Naive B cell (primary cell): ENCODE results near the gene PRUNE1. TPM values are rescaled to one million over a fixed set of nuclear protein-coding genes. Genes with fewer than 3 reads are reported as not detected.
A peak's percentile ranks its signal among the peaks of the same experiment; 100 is the strongest.

Experiments used
- ATAC-seq, 2 donors: fragments of 150-1000 bp; cut with Tn5 transposase; 2 replicates each; pipeline ENCODE4 v1.10.0; 2021; ENCODE audit warnings: low read depth in 2 of 2, mild to moderate bottlenecking in 2 of 2, moderate library complexity in 2 of 2
- DNase-seq: peaks from one replicate; pipeline ENCODE4 v3.0.0; 2022
- H3K27ac Mint-ChIP-seq, 6 donors: one replicate each; pipeline ENCODE4 v1.8.0; 2020 to 2022; ENCODE audit warnings: mild to moderate bottlenecking in 6 of 6, mixed read lengths in 6 of 6, moderate library complexity in 5 of 6, inconsistent platforms in 2 of 6
- H3K27me3 Mint-ChIP-seq, 3 donors: one replicate each; pipeline ENCODE4 v1.8.0; 2021 to 2022; ENCODE audit warnings: mixed read lengths in 3 of 3, mild to moderate bottlenecking in 1 of 3
- H3K36me3 Mint-ChIP-seq, 2 donors: one replicate each; pipeline ENCODE4 v1.8.0; 2020 to 2022; ENCODE audit warnings: mixed read lengths in 2 of 2, inconsistent platforms in 1 of 2, mild to moderate bottlenecking in 1 of 2
- H3K4me1 Mint-ChIP-seq, 3 donors: one replicate each; pipeline ENCODE4 v1.8.0; 2020 to 2022; ENCODE audit warnings: mixed read lengths in 3 of 3, inconsistent platforms in 1 of 3, mild to moderate bottlenecking in 1 of 3, moderate library complexity in 1 of 3
- H3K4me3 Mint-ChIP-seq, 8 donors: one replicate each; pipeline ENCODE4 v1.8.0; 2020 to 2022; ENCODE audit warnings: mild to moderate bottlenecking in 8 of 8, mixed read lengths in 8 of 8, moderate library complexity in 8 of 8, inconsistent platforms in 2 of 8
- H3K9me3 Mint-ChIP-seq, 7 donors: one replicate each; pipeline ENCODE4 v1.8.0; 2020 to 2022; ENCODE audit warnings: mixed read lengths in 7 of 7, mild to moderate bottlenecking in 5 of 7, inconsistent platforms in 2 of 7, moderate library complexity in 1 of 7
- polyA plus RNA-seq, 6 donors: library from polyadenylated mRNA; unstranded; fragments of 300-500 nt; fragmentation: Illumina TruSeq; gene quantifications; one replicate each; pipeline ENCODE4 v1.2.3, GENCODE V29; 2021; ENCODE audit warnings: low read depth in 6 of 6

Gene PRUNE1
- polyA plus RNA-seq, 6 donors from 2014 or later: 40.2 to 89.9 (median 48.7) TPM

GRCh38 chr1:151050051-151050688 is 41.9 kb downstream of the PRUNE1 start:
- Mint-ChIP-seq H3K27ac (peak overlapping the region in 5 of 6 donors; percentile 9 to 99 (median 60)), H3K36me3 (peaks cover 6 to 23% of the 10 kb centered on the region in 2 donors), H3K4me1 (peaks cover 37 to 69% (median 45%) of the 10 kb centered on the region in 3 donors), H3K9me3 (no peaks in the 10 kb centered on the region), H3K4me3 (peak overlapping the region in 3 of 8 donors; percentile 4 to 96 (median 6)), H3K27me3 (no peaks in the 10 kb centered on the region)
- DNase-seq (no peak), ATAC-seq (no peak)

- ATAC-seq (no peak), DNase-seq (no peak)
- Mint-ChIP-seq H3K9me3 (no peaks in the 10 kb centered on the region), H3K27me3 (no peaks in the 10 kb centered on the region), H3K27ac (peak overlapping the region in 4 of 6 donors; percentile 23 to 99 (median 87)), H3K4me3 (peak overlapping the region in 2 of 8 donors; percentile 6 to 15), H3K36me3 (peaks cover 7 to 25% of the 10 kb centered on the region in 2 donors), H3K4me1 (peaks cover 49 to 78% (median 52%) of the 10 kb centered on the region in 3 donors)
Measured at GRCh38 chr1:151051356-151052009, 43.2 kb downstream of the PRUNE1 start.

GRCh38 chr1:151054971-151055547 is 46.8 kb downstream of the PRUNE1 start:
- peaks cover 59 to 73% (median 60%) of the 10 kb centered on the region in 3 donors for H3K4me1 Mint-ChIP-seq
- peaks cover 7 to 53% of the 10 kb centered on the region in 2 donors for H3K36me3 Mint-ChIP-seq
- ATAC-seq: no peak
- no peaks in the 10 kb centered on the region for H3K9me3 Mint-ChIP-seq
- peak overlapping the region; percentile 87 to 100 (median 98) for H3K4me3 Mint-ChIP-seq
- peak overlapping the region; percentile 82 to 99 (median 94) for H3K27ac Mint-ChIP-seq
- no peaks in the 10 kb centered on the region for H3K27me3 Mint-ChIP-seq
- no peak for DNase-seq

- Mint-ChIP-seq H3K27ac (peak overlapping the region; percentile 57 to 99 (median 91)), H3K27me3 (no peaks in the 10 kb centered on the region), H3K4me1 (peaks cover 60 to 76% (median 64%) of the 10 kb centered on the region in 3 donors), H3K9me3 (no peaks in the 10 kb centered on the region), H3K4me3 (peak overlapping the region; percentile 87 to 100 (median 98)), H3K36me3 (peaks cover 7 to 53% of the 10 kb centered on the region in 2 donors)
- ATAC-seq (no peak), DNase-seq (no peak)
Measured at GRCh38 chr1:151055581-151055980, 47.3 kb downstream of the PRUNE1 start.

GRCh38 chr1:151056149-151056548 is 47.9 kb downstream of the PRUNE1 start:
- H3K9me3 Mint-ChIP-seq: no peaks in the 10 kb centered on the region
- H3K27ac Mint-ChIP-seq: peak overlapping the region; percentile 57 to 99 (median 91)
- peaks cover 61 to 80% (median 70%) of the 10 kb centered on the region in 3 donors for H3K4me1 Mint-ChIP-seq
- peak; percentile 46 for DNase-seq
- H3K4me3 Mint-ChIP-seq: peak overlapping the region; percentile 87 to 100 (median 98)
- peak; percentile 18 to 23 for ATAC-seq
- no peaks in the 10 kb centered on the region for H3K27me3 Mint-ChIP-seq
- H3K36me3 Mint-ChIP-seq: peaks cover 7 to 53% of the 10 kb centered on the region in 2 donors

DNA sequence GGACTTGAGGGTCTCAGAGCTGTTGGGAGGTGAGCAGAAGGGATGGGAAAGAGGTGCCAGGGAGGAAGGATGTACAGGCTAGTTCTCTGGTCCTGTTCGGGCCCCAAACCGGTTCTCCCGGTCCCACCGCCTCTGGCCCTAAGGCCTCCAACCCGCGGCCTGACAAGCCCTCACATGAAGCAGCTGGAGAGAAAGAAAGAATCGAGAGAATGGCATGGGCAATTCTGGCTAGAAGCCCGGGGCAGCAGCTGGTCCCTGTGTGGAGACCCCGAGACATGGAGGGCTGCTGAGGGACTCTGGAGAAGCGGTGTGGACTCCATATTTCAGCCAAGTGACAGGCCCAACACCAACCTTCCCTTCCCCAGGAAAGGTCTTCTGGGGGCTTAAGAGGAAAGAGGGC is 50.4 kb downstream of the PRUNE1 start:
- ATAC-seq: no peak
- peaks cover 7 to 43% of the 10 kb centered on the region in 2 donors for H3K36me3 Mint-ChIP-seq
- no peaks in the 10 kb centered on the region for H3K9me3 Mint-ChIP-seq
- peaks cover 57 to 64% (median 60%) of the 10 kb centered on the region in 3 donors for H3K4me1 Mint-ChIP-seq
- no peak for DNase-seq
- peak overlapping the region; percentile 95 to 99 (median 98) for H3K27ac Mint-ChIP-seq
- H3K4me3 Mint-ChIP-seq: peak overlapping the region; percentile 87 to 100 (median 98)
- no peaks in the 10 kb centered on the region for H3K27me3 Mint-ChIP-seq

GRCh38 chr1:151059109-151060006 is 51.1 kb downstream of the PRUNE1 start, which contains the start of gene CDC42SE1:
Gene CDC42SE1, minus strand, starts transcription at chr1:151059622. Its CDS starts 3,892 bp downstream, at chr1:151055730.
- Mint-ChIP-seq H3K36me3 (peaks cover 7 to 38% of the 10 kb centered on the region in 2 donors), H3K4me1 (peaks cover 54 to 64% (median 54%) of the 10 kb centered on the region in 3 donors), H3K4me3 (peak within 1 kb of the TSS; percentile 87 to 100 (median 98)), H3K27me3 (no peaks in the 10 kb centered on the region), H3K27ac (peak within 1 kb of the TSS; percentile 98 to 99 (median 98)), H3K9me3 (no peaks in the 10 kb centered on the region)
- ATAC-seq (peak; percentile 85 to 86), DNase-seq (peak; percentile 86)

DNA sequence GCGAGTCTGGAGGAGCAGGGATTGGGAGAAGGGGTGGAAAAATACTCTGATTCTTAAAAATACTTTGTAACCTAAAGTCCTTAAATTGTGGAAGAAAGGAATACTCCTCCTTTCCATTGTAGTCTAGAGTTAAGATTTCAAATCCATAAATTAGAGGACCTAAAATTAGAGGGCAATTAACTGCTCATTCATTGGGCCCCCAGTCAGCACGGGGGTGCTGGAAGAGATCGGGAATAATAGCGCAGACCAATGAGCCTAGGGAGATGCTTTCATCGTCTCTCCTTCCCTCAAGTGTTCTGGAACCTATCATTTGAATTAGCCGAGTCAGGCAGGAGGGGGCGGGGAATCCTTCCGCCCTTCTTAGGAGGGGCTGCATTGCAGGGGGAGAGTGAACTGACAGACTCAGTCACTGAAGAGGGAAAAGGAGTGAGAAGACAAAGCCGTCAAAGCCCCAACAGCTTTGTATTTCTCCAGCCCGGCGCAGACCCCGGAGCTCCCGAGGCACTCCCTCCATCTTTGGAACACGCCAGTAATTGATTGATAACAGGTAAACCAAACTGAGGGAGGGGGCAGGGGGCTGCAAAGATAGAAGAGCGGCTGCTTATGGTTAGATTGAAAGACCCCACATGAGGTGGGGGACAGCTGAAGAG is 51.9 kb downstream of the PRUNE1 start, which contains the start of gene MLLT11:
Gene MLLT11, plus strand, starts transcription at position 391 of the 650 bp plus-strand sequence. CDS start 6,828 bp downstream, outside the sequence.
- DNase-seq (no peak), ATAC-seq (no peak)
- no peaks in the 10 kb centered on the region for H3K9me3 Mint-ChIP-seq
- H3K4me3 Mint-ChIP-seq: peak within 1 kb of the TSS; percentile 87 to 100 (median 98)
- peak within 1 kb of the TSS; percentile 98 to 99 (median 98) for H3K27ac Mint-ChIP-seq
- no peaks in the 10 kb centered on the region for H3K27me3 Mint-ChIP-seq
- H3K36me3 Mint-ChIP-seq: peaks cover 2 to 30% of the 10 kb centered on the region in 2 donors
- H3K4me1 Mint-ChIP-seq: peaks cover 46 to 59% (median 46%) of the 10 kb centered on the region in 3 donors

DNA sequence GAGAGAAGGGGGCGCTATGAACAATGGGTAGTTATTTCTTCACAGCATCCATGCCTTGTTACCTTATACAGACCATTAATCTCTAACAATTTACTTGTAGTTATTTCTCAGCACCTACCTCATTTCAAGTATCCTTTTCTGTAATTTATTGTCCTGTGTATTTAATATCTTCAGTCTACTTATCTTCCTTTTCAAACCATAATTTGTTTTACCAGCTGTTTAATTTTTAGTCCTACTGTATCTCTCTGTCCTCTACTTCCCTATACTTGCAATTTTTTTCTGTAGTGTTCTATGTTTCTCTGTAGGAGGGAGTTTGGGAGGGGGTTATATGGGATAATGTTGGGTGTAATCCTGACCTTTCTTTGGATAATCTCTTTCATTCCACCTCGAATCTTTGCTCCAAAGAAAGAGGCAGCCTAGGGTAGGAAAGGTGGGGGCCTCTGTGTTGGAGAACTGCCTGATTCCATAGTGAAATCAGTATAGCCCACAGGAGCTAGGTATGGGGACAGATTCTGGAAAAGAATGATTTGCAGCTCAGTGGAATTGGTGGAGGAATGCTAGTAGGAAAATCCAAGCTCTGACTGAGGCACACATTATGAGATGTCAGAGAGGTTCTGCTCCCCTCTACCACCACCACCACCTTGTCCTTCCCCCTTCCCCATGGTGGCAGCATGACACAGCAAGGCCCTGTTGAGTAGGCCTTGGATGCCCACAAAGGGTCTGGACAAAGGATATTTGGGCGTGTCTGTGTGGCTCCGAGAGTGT is 52.6 kb downstream of the PRUNE1 start:
- Mint-ChIP-seq H3K4me1 (peaks cover 39 to 52% (median 39%) of the 10 kb centered on the region in 3 donors), H3K27ac (peak overlapping the region in 5 of 6 donors; percentile 27 to 99 (median 84)), H3K27me3 (no peaks in the 10 kb centered on the region), H3K36me3 (peaks cover 0 to 28% of the 10 kb centered on the region in 2 donors), H3K9me3 (no peaks in the 10 kb centered on the region), H3K4me3 (peak overlapping the region; percentile 87 to 100 (median 98))
- ATAC-seq: no peak
- DNase-seq: no peak

- ATAC-seq (no peak), DNase-seq (no peak)
- H3K9me3 Mint-ChIP-seq: no peaks in the 10 kb centered on the region
- peaks cover 0 to 25% of the 10 kb centered on the region in 2 donors for H3K36me3 Mint-ChIP-seq
- H3K4me1 Mint-ChIP-seq: peaks cover 30 to 43% (median 31%) of the 10 kb centered on the region in 3 donors
- peak overlapping the region in 1 of 8 donors; percentile 97 for H3K4me3 Mint-ChIP-seq
- peak overlapping the region in 1 of 6 donors; percentile 68 for H3K27ac Mint-ChIP-seq
- H3K27me3 Mint-ChIP-seq: no peaks in the 10 kb centered on the region
Measured at GRCh38 chr1:151061704-151062103, 53.5 kb downstream of the PRUNE1 start.

DNA sequence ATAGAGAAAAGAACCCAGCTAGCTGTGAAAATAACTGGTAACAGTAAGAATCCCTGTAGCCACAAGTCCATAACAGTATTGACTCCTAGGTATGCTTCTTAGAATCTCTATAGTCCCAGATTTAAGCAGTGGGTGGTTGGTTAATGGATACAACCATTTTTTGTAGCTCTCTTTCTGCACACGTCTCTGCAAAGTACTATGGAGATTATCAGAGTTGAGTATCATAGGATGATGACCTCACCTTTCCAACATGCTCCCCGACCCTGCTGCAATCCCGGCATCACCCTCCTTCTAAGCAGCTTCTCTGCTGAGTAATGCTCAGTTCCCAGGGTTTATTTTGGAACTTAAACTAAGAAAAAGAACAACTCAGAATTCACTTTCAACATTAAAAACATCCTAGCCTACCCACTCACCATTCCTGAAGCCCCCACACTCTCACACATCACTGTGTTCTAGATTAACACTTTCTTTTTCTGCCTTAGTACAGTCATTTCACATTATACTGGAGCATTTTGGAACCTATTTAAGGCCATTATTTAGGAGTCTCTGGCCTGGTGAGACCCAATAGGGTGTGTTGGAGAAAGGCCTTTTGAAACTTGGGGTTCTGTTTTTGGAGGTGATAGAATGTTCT is 54.6 kb downstream of the PRUNE1 start:
- H3K4me3 Mint-ChIP-seq: peak overlapping the region in 1 of 8 donors; percentile 36

More for the DNA sequence above, 54.6 kb downstream of the PRUNE1 start:
- ATAC-seq (no peak), DNase-seq (no peak)
- Mint-ChIP-seq H3K9me3 (no peaks in the 10 kb centered on the region), H3K27ac (peak overlapping the region in 2 of 6 donors; percentile 74 to 80), H3K36me3 (peaks cover 0 to 15% of the 10 kb centered on the region in 2 donors), H3K4me1 (peaks cover 19 to 31% (median 25%) of the 10 kb centered on the region in 3 donors), H3K27me3 (no peaks in the 10 kb centered on the region)
